ENCODE data around the gene ERC1. TPM values are rescaled to one million over a fixed set of nuclear protein-coding genes. Genes with fewer than 3 reads are reported as not detected.

The ERC1 gene
- total and polyA plus RNA-seq, 2 donors (not counting 1 experiment from before 2014, with no cell fraction given) = 19.7 to 34.5 TPM

DNA sequence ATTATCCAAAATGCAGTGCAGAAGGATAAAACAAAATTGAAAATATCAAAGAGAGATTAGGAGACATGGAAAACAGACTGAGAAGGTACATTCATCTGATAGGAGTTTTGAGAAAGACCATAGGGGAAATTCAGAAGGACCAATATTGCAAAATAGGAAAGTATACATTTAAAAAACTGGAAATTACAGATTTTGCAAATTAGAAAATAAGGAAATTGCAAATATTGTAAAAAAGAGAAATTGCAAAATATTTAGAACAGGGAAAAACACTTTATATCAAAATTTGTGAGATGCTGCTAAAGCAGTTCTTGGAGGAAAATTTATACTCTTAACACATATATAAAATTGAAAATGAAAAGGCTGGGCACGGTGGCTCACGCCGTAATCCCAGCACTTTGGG is 410.9 kb downstream of the ERC1 start:
- Histone ChIP-seq H3K4me1 (ENCODE audit: control insufficient read depth, extremely low read depth, insufficient read depth, low read length) (no peaks in the 10 kb centered on the region), H3K4me3 (replicated peaks in 1 of 4; ENCODE audit: control extremely low read depth in 1 of 4, insufficient read depth in 1 of 4, low read depth in 3 of 4, low read length in 4 of 4) (no peak overlapping the region), H3K27me3 (ENCODE audit: control insufficient read depth, insufficient read depth, low read length) (no peaks in the 10 kb centered on the region), H3K9me3 (ENCODE audit: control insufficient read depth, insufficient read depth, low read depth, low read length) (no peaks in the 10 kb centered on the region), H3K9ac (ENCODE audit: insufficient read depth, low read length) (no peak overlapping the region), H2AFZ (ENCODE audit: low read length) (no peak overlapping the region), H3K4me2 (ENCODE audit: extremely low read depth, insufficient read depth, low read length) (no peak overlapping the region), H3K79me2 (ENCODE audit: control insufficient read depth, insufficient read depth, low read length) (no peaks in the 10 kb centered on the region), H3K27ac (ENCODE audit: insufficient read depth, low read length) (no peak overlapping the region), H4K20me1 (ENCODE audit: control insufficient read depth, extremely low read depth, insufficient read depth, low read length) (no peaks in the 10 kb centered on the region), H3K36me3 (ENCODE audit: control insufficient read depth, insufficient read depth, low read length) (no peaks in the 10 kb centered on the region)
- TF ChIP-seq, protein P1, sequence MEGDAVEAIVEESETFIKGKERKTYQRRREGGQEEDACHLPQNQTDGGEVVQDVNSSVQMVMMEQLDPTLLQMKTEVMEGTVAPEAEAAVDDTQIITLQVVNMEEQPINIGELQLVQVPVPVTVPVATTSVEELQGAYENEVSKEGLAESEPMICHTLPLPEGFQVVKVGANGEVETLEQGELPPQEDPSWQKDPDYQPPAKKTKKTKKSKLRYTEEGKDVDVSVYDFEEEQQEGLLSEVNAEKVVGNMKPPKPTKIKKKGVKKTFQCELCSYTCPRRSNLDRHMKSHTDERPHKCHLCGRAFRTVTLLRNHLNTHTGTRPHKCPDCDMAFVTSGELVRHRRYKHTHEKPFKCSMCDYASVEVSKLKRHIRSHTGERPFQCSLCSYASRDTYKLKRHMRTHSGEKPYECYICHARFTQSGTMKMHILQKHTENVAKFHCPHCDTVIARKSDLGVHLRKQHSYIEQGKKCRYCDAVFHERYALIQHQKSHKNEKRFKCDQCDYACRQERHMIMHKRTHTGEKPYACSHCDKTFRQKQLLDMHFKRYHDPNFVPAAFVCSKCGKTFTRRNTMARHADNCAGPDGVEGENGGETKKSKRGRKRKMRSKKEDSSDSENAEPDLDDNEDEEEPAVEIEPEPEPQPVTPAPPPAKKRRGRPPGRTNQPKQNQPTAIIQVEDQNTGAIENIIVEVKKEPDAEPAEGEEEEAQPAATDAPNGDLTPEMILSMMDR (conservative IDR thresholded peaks at IDR 0.05 in 1 of 2, IDR thresholded peaks at IDR 0.05 in 1 of 2; ENCODE audit: low read depth in 1 of 2, low read length in 2 of 2) = no peak
- no peak for TF ChIP-seq EZH2 (IDR thresholded peaks at IDR 0.05; ENCODE audit: low read length, missing control alignments)
- DNase-seq (ENCODE audit: low read depth in 2 of 2) = no peak

DNA sequence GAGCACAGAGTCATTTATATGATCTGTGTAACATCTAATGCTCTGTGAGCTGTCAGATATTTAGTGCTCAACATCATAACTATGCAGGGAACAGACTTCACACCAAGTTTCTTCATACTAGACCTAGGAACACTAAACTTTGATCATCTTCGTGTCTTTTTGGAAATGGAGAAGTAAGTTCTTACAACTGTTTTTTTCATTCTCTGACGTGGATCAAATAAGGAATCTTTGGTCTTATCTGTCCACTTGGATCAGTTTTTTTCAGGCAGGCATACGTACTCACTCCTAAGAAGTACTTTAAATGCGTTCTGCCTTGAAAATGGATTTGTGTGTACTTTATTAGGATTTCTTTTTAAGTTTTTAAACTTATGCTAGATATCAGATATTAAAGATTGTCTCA is 412.4 kb downstream of the ERC1 start:
- H3K27me3 ChIP-seq (ENCODE audit: control insufficient read depth, insufficient read depth, low read length) = no peaks in the 10 kb centered on the region
- H3K4me3 ChIP-seq (replicated peaks in 1 of 4; ENCODE audit: control extremely low read depth in 1 of 4, insufficient read depth in 1 of 4, low read depth in 3 of 4, low read length in 4 of 4) = no peak overlapping the region
- no peaks in the 10 kb centered on the region for H3K79me2 ChIP-seq (ENCODE audit: control insufficient read depth, insufficient read depth, low read length)
- no peak for DNase-seq (ENCODE audit: low read depth in 2 of 2)
- H4K20me1 ChIP-seq (ENCODE audit: control insufficient read depth, extremely low read depth, insufficient read depth, low read length) = no peaks in the 10 kb centered on the region
- H3K4me1 ChIP-seq (ENCODE audit: control insufficient read depth, extremely low read depth, insufficient read depth, low read length) = no peaks in the 10 kb centered on the region
- TF ChIP-seq, protein P1 (conservative IDR thresholded peaks at IDR 0.05 in 1 of 2, IDR thresholded peaks at IDR 0.05 in 1 of 2; ENCODE audit: low read depth in 1 of 2, low read length in 2 of 2) = no peak
- no peak for TF ChIP-seq EZH2 (IDR thresholded peaks at IDR 0.05; ENCODE audit: low read length, missing control alignments)
- no peak overlapping the region for H3K27ac ChIP-seq (ENCODE audit: insufficient read depth, low read length)
- H3K4me2 ChIP-seq (ENCODE audit: extremely low read depth, insufficient read depth, low read length) = no peak overlapping the region
- no peak overlapping the region for H3K9ac ChIP-seq (ENCODE audit: insufficient read depth, low read length)
- H3K36me3 ChIP-seq (ENCODE audit: control insufficient read depth, insufficient read depth, low read length) = no peaks in the 10 kb centered on the region
- no peak overlapping the region for H2AFZ ChIP-seq (ENCODE audit: low read length)
- no peaks in the 10 kb centered on the region for H3K9me3 ChIP-seq (ENCODE audit: control insufficient read depth, insufficient read depth, low read depth, low read length)

DNA sequence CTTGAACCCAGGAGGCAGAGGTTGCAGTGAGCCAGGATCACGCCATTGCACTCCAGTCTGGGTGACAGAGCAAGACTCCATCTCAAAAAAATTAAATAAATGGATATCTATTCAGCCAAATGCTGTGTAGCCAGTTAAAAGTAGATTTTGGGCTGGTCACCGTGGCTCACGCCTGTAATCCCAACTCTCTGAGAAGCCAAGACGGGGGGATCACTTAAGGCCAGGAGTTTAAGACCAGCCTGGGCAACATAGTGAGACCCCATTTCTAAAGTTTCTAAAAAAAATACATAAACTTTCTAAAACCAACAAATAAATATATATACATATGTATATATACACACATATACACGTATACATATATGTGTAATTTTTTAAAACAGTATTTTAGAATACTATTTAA is 414.6 kb downstream of the ERC1 start:
- no peak for DNase-seq (ENCODE audit: low read depth in 2 of 2)
- no peak overlapping the region for H3K4me3 ChIP-seq (replicated peaks in 1 of 4; ENCODE audit: control extremely low read depth in 1 of 4, insufficient read depth in 1 of 4, low read depth in 3 of 4, low read length in 4 of 4)
- no peaks in the 10 kb centered on the region for H3K4me1 ChIP-seq (ENCODE audit: control insufficient read depth, extremely low read depth, insufficient read depth, low read length)
- TF ChIP-seq, protein P1 (conservative IDR thresholded peaks at IDR 0.05 in 1 of 2, IDR thresholded peaks at IDR 0.05 in 1 of 2; ENCODE audit: low read depth in 1 of 2, low read length in 2 of 2) = no peak
- no peak for TF ChIP-seq EZH2 (IDR thresholded peaks at IDR 0.05; ENCODE audit: low read length, missing control alignments)
- no peak overlapping the region for H3K9ac ChIP-seq (ENCODE audit: insufficient read depth, low read length)
- H3K27me3 ChIP-seq (ENCODE audit: control insufficient read depth, insufficient read depth, low read length) = no peaks in the 10 kb centered on the region
- no peaks in the 10 kb centered on the region for H3K9me3 ChIP-seq (ENCODE audit: control insufficient read depth, insufficient read depth, low read depth, low read length)
- H3K27ac ChIP-seq (ENCODE audit: insufficient read depth, low read length) = no peak overlapping the region
- no peaks in the 10 kb centered on the region for H4K20me1 ChIP-seq (ENCODE audit: control insufficient read depth, extremely low read depth, insufficient read depth, low read length)
- H3K4me2 ChIP-seq (ENCODE audit: extremely low read depth, insufficient read depth, low read length) = no peak overlapping the region
- no peak overlapping the region for H2AFZ ChIP-seq (ENCODE audit: low read length)
- no peaks in the 10 kb centered on the region for H3K79me2 ChIP-seq (ENCODE audit: control insufficient read depth, insufficient read depth, low read length)
- H3K36me3 ChIP-seq (ENCODE audit: control insufficient read depth, insufficient read depth, low read length) = no peaks in the 10 kb centered on the region
